ENCODE results near the gene GBA2. TPM values are rescaled to one million over a fixed set of nuclear protein-coding genes. Genes with fewer than 3 reads are reported as not detected.

Gene GBA2
- total RNA-seq, 4 donors from 2014 or later = 71.4 to 111 (median 101) TPM

GRCh38 chr9:35743880-35744518, 5.0 kb downstream of the GBA2 start:
- H3K36me3 ChIP-seq = peaks cover 42 to 53% of the 10 kb centered on the region in 2 donors
- no peak overlapping the region for H3K4me3 ChIP-seq (replicated peaks in 1 of 3)
- intact Hi-C loops (cut with DNase I) = loop anchor here (10.0 kb wide), 1 partner anchor 81 kb away; the partner anchor contains the start of genes FAM221B and TMEM8B
- no peaks in the 10 kb centered on the region for H3K9me3 ChIP-seq
- no peaks in the 10 kb centered on the region for H3K27me3 ChIP-seq
- no peak for DNase-seq
- 89 to 93% methylated on average over 8 of the region's 8 CpGs for WGBS, 2 donors
- TF ChIP-seq POLR2A (IDR thresholded peaks at IDR 0.05) = no peak
- TF ChIP-seq CTCF (IDR thresholded peaks at IDR 0.05) = no peak
- H3K4me1 ChIP-seq = peaks cover 24 to 25% of the 10 kb centered on the region in 2 donors
- no peak overlapping the region for H3K27ac ChIP-seq

DNA sequence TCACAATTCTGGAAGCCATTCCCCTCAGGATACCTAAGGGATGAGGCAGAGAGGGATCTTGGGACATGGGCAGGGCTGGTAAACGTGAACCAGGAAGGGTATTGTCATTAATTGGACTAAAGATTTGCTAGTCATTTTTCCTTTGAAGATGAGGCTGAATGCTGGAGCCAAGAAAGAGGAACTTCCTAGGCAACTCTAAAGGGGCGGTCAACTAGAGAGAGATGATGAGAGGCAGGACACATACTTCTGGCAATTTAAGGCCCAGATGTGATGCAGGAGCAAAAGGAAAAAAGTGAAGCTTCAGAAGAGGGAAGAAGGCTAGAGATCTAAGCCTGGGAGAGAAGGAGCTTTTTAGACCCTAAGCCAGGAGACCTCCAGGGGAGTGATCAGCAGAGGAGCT, 5.6 kb downstream of the GBA2 start:
- no peak for DNase-seq
- Histone ChIP-seq H3K36me3 (peaks cover 48 to 58% of the 10 kb centered on the region in 2 donors), H3K4me1 (peaks cover 24 to 25% of the 10 kb centered on the region in 2 donors), H3K27me3 (no peaks in the 10 kb centered on the region), H3K4me3 (replicated peaks in 1 of 3) (no peak overlapping the region), H3K27ac (no peak overlapping the region), H3K9me3 (no peaks in the 10 kb centered on the region)
- no peak for TF ChIP-seq CTCF (IDR thresholded peaks at IDR 0.05)
- no peak for TF ChIP-seq POLR2A (IDR thresholded peaks at IDR 0.05)
- WGBS, 2 donors = 69 to 79% methylated on average over 2 of the region's 2 CpGs
- intact Hi-C loops (cut with DNase I) = loop anchor here (10.0 kb wide), 1 partner anchor 81 kb away; the partner anchor contains the start of genes FAM221B and TMEM8B

GRCh38 chr9:35741740-35742139, 7.3 kb downstream of the GBA2 start:
- intact Hi-C loops (cut with DNase I) = loop anchor here (10.0 kb wide), 1 partner anchor 83 kb away; the partner anchor contains the start of genes FAM221B and TMEM8B
- no peaks in the 10 kb centered on the region for H3K9me3 ChIP-seq
- no peak for TF ChIP-seq POLR2A (IDR thresholded peaks at IDR 0.05)
- TF ChIP-seq CTCF (IDR thresholded peaks at IDR 0.05) = no peak
- peaks cover 65 to 75% of the 10 kb centered on the region in 2 donors for H3K36me3 ChIP-seq
- H3K27ac ChIP-seq = no peak overlapping the region
- no peaks in the 10 kb centered on the region for H3K27me3 ChIP-seq
- 89 to 93% methylated on average over 7 of the region's 7 CpGs for WGBS, 2 donors
- peaks cover 10 to 13% of the 10 kb centered on the region in 2 donors for H3K4me1 ChIP-seq
- DNase-seq = no peak
- H3K4me3 ChIP-seq (replicated peaks in 1 of 3) = no peak overlapping the region

DNA sequence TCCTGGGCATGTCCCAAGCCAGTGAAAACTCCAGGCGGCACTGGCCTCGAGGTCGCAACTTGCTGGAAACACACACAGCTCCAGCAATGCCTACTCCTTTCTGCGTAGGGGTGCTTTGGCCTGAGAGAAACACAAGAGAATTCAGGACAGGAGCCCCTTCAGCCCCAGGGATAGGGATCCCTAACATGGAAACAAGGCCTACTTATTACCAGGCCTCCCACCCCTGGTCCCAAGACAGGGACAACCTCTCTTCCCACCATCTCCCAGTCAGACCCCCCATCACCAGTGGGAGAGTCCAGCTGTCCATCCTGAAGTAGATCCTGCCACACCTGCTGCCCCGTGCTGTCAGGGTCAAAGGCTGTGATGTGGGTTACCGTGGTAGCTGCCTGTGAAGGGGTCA, 8.8 kb downstream of the GBA2 start:
- H3K4me3 ChIP-seq (replicated peaks in 1 of 3) = no peak overlapping the region
- no peaks in the 10 kb centered on the region for H3K27me3 ChIP-seq
- TF ChIP-seq POLR2A (IDR thresholded peaks at IDR 0.05) = no peak
- no peak for TF ChIP-seq CTCF (IDR thresholded peaks at IDR 0.05)
- no peak overlapping the region for H3K27ac ChIP-seq
- no peak for DNase-seq
- 91 to 100% methylated on average over 5 to 6 of the region's 6 CpGs for WGBS, 2 donors
- H3K4me1 ChIP-seq = no peaks in the 10 kb centered on the region
- H3K9me3 ChIP-seq = no peaks in the 10 kb centered on the region
- H3K36me3 ChIP-seq = peaks cover 78 to 89% of the 10 kb centered on the region in 2 donors
- intact Hi-C loops (cut with DNase I) = loop anchor here (10.0 kb wide), 1 partner anchor 85 kb away; the partner anchor contains the start of genes FAM221B and TMEM8B

- Histone ChIP-seq H3K27me3 (no peaks in the 10 kb centered on the region), H3K36me3 (peaks cover 77 to 86% of the 10 kb centered on the region in 2 donors), H3K27ac (no peak overlapping the region), H3K4me1 (peaks cover 2% of the 10 kb centered on the region in 2 donors), H3K4me3 (replicated peaks in 1 of 3) (no peak overlapping the region), H3K9me3 (no peaks in the 10 kb centered on the region)
- TF ChIP-seq POLR2A (IDR thresholded peaks at IDR 0.05) = no peak
- TF ChIP-seq CTCF (IDR thresholded peaks at IDR 0.05) = no peak
- DNase-seq = no peak
- intact Hi-C loops (cut with DNase I) = no loop called here
- 86 to 95% methylated on average over 7 of the region's 7 CpGs for WGBS, 2 donors
Measured at GRCh38 chr9:35738924-35739323, 10.1 kb downstream of the GBA2 start.

All from thyroid gland (tissue), 4 donors.